ENCODE measurements around the gene EPS8L1. TPM values are rescaled to one million over a fixed set of nuclear protein-coding genes. Genes with fewer than 3 reads are reported as not detected.

The EPS8L1 gene
- polyA plus RNA-seq, 1 of the 3 experiments (the other 2 are of a cell fraction) = 12.9 TPM

DNA sequence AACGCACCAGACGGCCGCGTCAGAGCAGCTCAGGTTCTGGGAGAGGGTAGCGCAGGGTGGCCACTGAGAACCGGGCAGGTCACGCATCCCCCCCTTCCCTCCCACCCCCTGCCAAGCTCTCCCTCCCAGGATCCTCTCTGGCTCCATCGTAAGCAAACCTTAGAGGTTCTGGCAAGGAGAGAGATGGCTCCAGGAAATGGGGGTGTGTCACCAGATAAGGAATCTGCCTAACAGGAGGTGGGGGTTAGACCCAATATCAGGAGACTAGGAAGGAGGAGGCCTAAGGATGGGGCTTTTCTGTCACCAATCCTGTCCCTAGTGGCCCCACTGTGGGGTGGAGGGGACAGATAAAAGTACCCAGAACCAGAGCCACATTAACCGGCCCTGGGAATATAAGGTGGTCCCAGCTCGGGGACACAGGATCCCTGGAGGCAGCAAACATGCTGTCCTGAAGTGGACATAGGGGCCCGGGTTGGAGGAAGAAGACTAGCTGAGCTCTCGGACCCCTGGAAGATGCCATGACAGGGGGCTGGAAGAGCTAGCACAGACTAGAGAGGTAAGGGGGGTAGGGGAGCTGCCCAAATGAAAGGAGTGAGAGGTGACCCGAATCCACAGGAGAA, 39.9 kb downstream of the EPS8L1 start:
- Histone ChIP-seq H3K27me3 (ENCODE audit: insufficient read depth) (no peaks in the 10 kb centered on the region), H3F3A (replicated peaks; ENCODE audit: insufficient read depth) (peaks cover 5% of the 10 kb centered on the region), H3K9ac (peak overlapping the region; percentile 92), H3K36me3 (replicated peaks in 1 of 2; ENCODE audit: control insufficient read depth in 1 of 2, insufficient read depth in 2 of 2, low read length in 1 of 2) (peaks cover 0 to 7% of the 10 kb centered on the region in 2 experiments), H3K4me3 (ENCODE audit: low read depth in 2 of 2, low read length in 1 of 2) (peak overlapping the region; percentile 67 to 87), H3K9me3 (no peaks in the 10 kb centered on the region), H3K79me2 (ENCODE audit: insufficient read depth) (peaks cover 58% of the 10 kb centered on the region), H3K4me1 (ENCODE audit: control insufficient read depth in 1 of 2, insufficient read depth in 2 of 2, low read depth in 1 of 2, low read length in 1 of 2) (peaks cover 9 to 27% of the 10 kb centered on the region in 2 experiments; a peak in 3 of 4 replicates), H3K9me2 (no peaks in the 10 kb centered on the region), H3K27ac (ENCODE audit: low read depth in 2 of 2, low read length in 1 of 2) (peak overlapping the region in 1 of 2 experiments; percentile 76; a peak in 3 of 4 replicates), H4K20me1 (ENCODE audit: insufficient read depth) (peaks cover 52% of the 10 kb centered on the region), H3K4me2 (peak overlapping the region; percentile 96), H2AFZ (ENCODE audit: low read depth) (no peak overlapping the region)
- CTCF ChIA-PET = interaction anchor here (6.2 kb wide), 1 partner anchor 27 kb away, joined by 38 read pairs; no protein-coding TSS in a partner anchor
- TF ChIP-seq TAF1 (IDR thresholded peaks at IDR 0.05; ENCODE audit: borderline replicate concordance, low read depth, low read length) = no peak
- TF ChIP-seq, protein P1, sequence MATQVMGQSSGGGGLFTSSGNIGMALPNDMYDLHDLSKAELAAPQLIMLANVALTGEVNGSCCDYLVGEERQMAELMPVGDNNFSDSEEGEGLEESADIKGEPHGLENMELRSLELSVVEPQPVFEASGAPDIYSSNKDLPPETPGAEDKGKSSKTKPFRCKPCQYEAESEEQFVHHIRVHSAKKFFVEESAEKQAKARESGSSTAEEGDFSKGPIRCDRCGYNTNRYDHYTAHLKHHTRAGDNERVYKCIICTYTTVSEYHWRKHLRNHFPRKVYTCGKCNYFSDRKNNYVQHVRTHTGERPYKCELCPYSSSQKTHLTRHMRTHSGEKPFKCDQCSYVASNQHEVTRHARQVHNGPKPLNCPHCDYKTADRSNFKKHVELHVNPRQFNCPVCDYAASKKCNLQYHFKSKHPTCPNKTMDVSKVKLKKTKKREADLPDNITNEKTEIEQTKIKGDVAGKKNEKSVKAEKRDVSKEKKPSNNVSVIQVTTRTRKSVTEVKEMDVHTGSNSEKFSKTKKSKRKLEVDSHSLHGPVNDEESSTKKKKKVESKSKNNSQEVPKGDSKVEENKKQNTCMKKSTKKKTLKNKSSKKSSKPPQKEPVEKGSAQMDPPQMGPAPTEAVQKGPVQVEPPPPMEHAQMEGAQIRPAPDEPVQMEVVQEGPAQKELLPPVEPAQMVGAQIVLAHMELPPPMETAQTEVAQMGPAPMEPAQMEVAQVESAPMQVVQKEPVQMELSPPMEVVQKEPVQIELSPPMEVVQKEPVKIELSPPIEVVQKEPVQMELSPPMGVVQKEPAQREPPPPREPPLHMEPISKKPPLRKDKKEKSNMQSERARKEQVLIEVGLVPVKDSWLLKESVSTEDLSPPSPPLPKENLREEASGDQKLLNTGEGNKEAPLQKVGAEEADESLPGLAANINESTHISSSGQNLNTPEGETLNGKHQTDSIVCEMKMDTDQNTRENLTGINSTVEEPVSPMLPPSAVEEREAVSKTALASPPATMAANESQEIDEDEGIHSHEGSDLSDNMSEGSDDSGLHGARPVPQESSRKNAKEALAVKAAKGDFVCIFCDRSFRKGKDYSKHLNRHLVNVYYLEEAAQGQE (IDR thresholded peaks at IDR 0.05; ENCODE audit: low read depth, low read length) = no peak
- no peak for TF ChIP-seq TEAD4 (IDR thresholded peaks at IDR 0.05; ENCODE audit: borderline replicate concordance, insufficient read depth)
- no peak for TF ChIP-seq POLR2AphosphoS5 (IDR thresholded peaks at IDR 0.05; ENCODE audit: low read depth, low read length)
- TF ChIP-seq, protein P2, sequence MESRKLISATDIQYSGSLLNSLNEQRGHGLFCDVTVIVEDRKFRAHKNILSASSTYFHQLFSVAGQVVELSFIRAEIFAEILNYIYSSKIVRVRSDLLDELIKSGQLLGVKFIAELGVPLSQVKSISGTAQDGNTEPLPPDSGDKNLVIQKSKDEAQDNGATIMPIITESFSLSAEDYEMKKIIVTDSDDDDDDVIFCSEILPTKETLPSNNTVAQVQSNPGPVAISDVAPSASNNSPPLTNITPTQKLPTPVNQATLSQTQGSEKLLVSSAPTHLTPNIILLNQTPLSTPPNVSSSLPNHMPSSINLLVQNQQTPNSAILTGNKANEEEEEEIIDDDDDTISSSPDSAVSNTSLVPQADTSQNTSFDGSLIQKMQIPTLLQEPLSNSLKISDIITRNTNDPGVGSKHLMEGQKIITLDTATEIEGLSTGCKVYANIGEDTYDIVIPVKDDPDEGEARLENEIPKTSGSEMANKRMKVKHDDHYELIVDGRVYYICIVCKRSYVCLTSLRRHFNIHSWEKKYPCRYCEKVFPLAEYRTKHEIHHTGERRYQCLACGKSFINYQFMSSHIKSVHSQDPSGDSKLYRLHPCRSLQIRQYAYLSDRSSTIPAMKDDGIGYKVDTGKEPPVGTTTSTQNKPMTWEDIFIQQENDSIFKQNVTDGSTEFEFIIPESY (IDR thresholded peaks at IDR 0.05; ENCODE audit: borderline replicate concordance, low read depth) = no peak
- no peak for TF ChIP-seq RCOR1 (IDR thresholded peaks at IDR 0.05; ENCODE audit: low read length)
- TF ChIP-seq, protein P3, sequence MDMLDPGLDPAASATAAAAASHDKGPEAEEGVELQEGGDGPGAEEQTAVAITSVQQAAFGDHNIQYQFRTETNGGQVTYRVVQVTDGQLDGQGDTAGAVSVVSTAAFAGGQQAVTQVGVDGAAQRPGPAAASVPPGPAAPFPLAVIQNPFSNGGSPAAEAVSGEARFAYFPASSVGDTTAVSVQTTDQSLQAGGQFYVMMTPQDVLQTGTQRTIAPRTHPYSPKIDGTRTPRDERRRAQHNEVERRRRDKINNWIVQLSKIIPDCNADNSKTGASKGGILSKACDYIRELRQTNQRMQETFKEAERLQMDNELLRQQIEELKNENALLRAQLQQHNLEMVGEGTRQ (IDR thresholded peaks at IDR 0.05; ENCODE audit: borderline replicate concordance, low read depth, low read length) = no peak
- no peak for TF ChIP-seq EP300 (IDR thresholded peaks at IDR 0.05; ENCODE audit: borderline replicate concordance in 1 of 2, low read depth in 1 of 2, low read length in 1 of 2)
- TF ChIP-seq GABPA (IDR thresholded peaks at IDR 0.05; ENCODE audit: low read depth) = no peak
- no peak for TF ChIP-seq FOXM1 (IDR thresholded peaks at IDR 0.05; ENCODE audit: low read depth)
- TF ChIP-seq RFX5 (IDR thresholded peaks at IDR 0.05; ENCODE audit: low read length) = no peak
- TF ChIP-seq SIN3A (IDR thresholded peaks at IDR 0.05; ENCODE audit: borderline replicate concordance, low read depth, low read length) = no peak
- TF ChIP-seq YY1 (IDR thresholded peaks at IDR 0.05; ENCODE audit: low read depth) = no peak
- POLR2A ChIA-PET = no interaction called here
- DNase-seq = peak; percentile 60
- WGBS (ENCODE audit: low lambda C conversion rate) = 58% methylated on average over 13 of the region's 13 CpGs
